GM19099 (cell line): ENCODE results near the gene EYS.

Experiments used
- POLR2A ChIP-seq: IDR thresholded peaks from 3 replicates; pipeline ENCODE4 v1.6.1; 2011; ENCODE audit warnings: low read depth; ENCODE audit not compliant: insufficient read length; ENCODE audit errors: extremely low read depth

The EYS gene

GRCh38 chr6:63803371-63803770, 1903.7 kb downstream of the EYS start:
- TF ChIP-seq POLR2A = no peak

GRCh38 chr6:63802606-63803206, 1904.3 kb downstream of the EYS start:
- TF ChIP-seq POLR2A = no peak

- no peak for TF ChIP-seq POLR2A
Measured at GRCh38 chr6:63799813-63800212, 1907.2 kb downstream of the EYS start.

- no peak for TF ChIP-seq POLR2A
Measured at GRCh38 chr6:63799313-63799712, 1907.7 kb downstream of the EYS start.

- TF ChIP-seq POLR2A = no peak
Measured at GRCh38 chr6:63798378-63798777, 1908.6 kb downstream of the EYS start.

- no peak for TF ChIP-seq POLR2A
Measured at GRCh38 chr6:63797721-63798120, 1909.3 kb downstream of the EYS start.

- no peak for TF ChIP-seq POLR2A
Measured at GRCh38 chr6:63795826-63796225, 1911.2 kb downstream of the EYS start.

GRCh38 chr6:63795006-63795405, 1912.0 kb downstream of the EYS start:
- no peak for TF ChIP-seq POLR2A

- no peak for TF ChIP-seq POLR2A
Measured at GRCh38 chr6:63793465-63794137, 1913.4 kb downstream of the EYS start.

- no peak for TF ChIP-seq POLR2A
Measured at GRCh38 chr6:63792736-63793464, 1914.1 kb downstream of the EYS start.

GRCh38 chr6:63790334-63790733, 1916.7 kb downstream of the EYS start:
- no peak for TF ChIP-seq POLR2A

GRCh38 chr6:63789699-63790098, 1917.3 kb downstream of the EYS start:
- no peak for TF ChIP-seq POLR2A

GRCh38 chr6:63788569-63788968, 1918.5 kb downstream of the EYS start:
- no peak for TF ChIP-seq POLR2A

GRCh38 chr6:63787021-63787420, 1920.0 kb downstream of the EYS start:
- TF ChIP-seq POLR2A = no peak

- no peak for TF ChIP-seq POLR2A
Measured at GRCh38 chr6:63785006-63785405, 1922.0 kb downstream of the EYS start.

- TF ChIP-seq POLR2A = no peak
Measured at GRCh38 chr6:63783096-63783495, 1923.9 kb downstream of the EYS start.
